GM18499 (cell line): Measurements from ENCODE around the gene NEMP1.
"Not testable (repeated sequence)": the region's sequence is repeated elsewhere in the genome, so short reads cannot be mapped to it uniquely, and the experiment has no call there.

Experiments used
- ATAC-seq: cut with Tn5 transposase; IDR thresholded peaks from one replicate; pipeline ENCODE4 v1.9.1; 2021; ENCODE audit warnings: moderate number of reproducible peaks; ENCODE audit not compliant: insufficient read depth, unreplicated experiment

Gene NEMP1

DNA sequence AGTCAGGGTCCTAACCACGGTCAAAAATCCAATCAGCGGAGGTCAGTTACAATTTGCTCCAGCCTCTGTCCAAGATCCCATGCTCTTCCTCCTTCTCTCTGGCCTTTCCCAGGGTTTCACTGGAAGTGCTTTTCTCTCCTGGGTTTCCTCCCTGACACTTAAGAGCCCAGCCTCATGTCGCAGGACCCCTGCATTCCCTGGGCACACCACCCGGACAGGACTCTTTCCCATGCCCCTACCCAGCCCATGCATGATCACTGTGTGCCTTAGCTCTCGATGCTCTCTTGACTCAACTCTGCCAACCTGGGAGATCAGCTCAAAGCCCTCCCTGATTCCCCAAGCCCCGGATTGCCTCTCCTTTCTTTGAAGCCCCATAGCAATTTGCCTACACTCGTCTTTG, 46.8 kb downstream of the NEMP1 start:
- ATAC-seq, result no peak

DNA sequence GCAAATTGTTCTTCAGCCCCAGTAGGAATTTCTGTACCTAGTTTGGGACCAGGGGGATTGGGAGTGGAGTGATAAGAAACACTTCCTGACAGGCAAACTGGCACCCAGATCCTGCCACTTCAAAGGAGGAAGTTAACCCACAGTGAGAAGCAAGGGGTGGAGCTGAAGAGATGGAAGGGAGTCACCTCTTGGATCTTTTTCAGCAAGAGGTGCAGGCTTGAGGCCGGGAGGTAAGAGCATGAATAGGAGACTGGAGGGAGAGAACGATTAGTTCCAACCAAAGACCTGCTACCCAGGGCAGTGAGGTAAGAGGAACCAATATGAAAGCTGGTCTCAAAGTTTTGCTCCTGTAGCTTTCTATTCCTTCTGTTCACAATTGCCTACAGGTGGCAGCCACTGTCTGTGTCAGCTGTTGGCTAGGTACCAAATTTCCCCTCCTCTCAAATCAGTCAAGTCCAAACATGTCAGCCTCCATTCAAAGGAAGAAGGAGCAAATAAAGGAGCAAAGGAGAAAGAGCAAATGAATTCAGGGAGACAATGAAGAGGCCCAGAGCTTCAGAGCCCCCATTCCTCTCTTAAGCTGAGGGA, 47.4 kb downstream of the NEMP1 start:
- no peak for ATAC-seq

DNA sequence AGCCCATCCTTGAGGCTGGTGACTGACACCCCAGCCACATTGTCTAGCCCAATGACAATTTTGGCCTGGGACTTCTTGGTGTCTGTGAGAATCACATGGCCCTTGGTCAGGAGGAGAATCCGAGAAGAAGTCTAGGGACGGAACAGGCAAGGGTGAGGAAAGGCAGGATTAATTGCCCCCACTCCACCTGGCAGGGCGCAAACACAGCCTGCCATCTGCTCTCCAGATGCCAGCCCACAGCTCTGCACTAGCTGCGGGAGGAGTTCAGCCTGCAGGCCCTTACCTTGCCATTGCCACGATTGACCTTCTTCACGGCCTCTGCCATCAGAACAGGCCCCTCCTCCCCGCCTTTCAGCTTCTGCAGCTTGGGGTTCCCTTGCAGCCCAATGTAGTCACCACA, 49.1 kb downstream of the NEMP1 start:
- no peak for ATAC-seq

DNA sequence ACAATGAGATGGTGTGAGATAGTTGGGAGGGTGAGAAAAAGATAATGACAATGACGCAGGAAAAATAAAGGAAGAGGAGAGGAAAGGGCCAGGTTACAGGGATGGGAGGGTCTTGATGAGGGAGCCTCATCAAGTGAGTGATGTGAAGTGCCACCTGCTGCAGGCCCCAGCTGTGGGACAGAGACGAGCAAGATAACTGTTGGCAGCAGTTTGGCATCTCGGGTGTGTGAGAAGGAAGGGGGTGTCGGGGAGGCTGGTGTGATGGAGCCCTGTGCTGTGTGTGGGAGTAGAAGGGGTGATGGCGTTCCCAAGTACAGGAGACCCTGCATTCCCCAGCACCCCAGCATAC, 50.8 kb downstream of the NEMP1 start:
- ATAC-seq, result no peak

DNA sequence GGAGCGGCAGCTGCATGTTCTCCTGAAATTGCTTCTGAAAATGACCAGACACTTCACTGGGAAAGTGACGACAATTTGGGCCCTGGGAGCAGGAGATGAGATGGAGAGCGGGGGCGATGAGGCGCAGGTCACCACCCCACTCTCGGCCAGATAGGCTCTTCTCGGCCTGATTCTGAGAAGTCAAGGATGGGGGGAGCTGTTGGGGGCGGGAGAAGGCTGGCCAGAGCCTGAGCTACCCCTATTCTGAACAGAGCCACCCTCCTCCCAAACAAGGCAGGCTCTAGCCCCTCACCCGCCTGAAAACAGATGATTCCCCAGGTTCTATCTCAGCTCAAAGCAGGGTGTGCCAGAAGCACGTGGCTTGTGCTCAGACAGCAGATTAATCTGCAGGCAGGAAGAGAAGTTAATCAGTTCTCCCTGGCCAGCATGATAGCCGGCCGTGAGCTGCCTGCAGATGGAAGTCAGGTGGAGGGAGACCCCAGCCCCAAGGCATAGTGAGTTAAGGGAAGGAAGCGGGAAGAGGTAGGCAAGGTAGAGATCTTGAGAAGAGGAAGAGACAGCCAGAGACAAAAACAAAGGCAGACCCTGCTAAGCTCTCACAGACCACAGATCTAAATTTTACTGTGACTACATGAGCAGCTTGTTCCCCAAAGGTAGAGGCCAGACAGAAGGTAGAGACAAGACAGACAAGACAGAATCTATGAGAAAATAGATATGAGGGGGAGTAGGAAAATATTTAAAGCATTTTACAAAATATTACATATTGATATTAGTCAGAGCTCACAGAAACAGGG, 51.4 kb downstream of the NEMP1 start:
- no peak for ATAC-seq

DNA sequence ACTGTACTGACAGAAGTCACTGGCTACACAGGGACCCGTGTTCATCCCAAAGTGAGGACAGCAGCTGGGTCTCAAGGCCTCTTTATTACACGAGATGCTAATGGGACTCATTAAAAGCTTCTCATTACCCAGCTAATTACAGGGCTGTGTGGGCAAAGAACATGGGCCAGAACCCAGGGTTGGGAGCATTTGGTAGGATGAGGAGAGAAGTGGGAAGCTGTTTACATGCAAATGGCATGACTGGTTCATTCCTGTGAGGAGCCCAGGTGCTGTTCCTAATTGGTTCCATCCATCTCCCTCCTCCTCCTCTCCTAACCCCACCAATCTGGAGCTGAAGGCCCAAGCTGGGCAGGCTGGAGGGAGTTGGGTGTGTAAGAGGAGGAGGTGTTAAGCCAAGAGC, 53.4 kb downstream of the NEMP1 start:
- no peak for ATAC-seq

DNA sequence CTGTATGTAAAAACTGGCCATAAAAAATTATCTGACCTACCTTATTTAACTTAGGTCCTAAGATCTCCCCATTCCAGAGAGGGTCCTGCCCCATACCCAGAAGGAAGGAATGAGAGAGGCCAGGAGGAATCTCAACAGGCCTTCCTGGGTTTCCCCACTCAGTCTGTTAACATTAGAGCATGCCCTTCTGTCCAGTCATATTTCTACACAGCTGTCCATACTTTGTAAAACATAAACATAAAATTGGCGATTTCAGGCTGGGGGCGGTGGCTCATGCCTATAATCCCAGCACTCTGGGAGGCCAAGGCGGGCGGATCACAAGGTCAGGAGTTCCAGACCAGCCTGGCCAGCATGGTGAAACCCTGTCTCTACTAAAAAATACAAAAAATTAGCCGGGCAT, 56.3 kb downstream of the NEMP1 start:
- ATAC-seq, result not testable (repeated sequence)

DNA sequence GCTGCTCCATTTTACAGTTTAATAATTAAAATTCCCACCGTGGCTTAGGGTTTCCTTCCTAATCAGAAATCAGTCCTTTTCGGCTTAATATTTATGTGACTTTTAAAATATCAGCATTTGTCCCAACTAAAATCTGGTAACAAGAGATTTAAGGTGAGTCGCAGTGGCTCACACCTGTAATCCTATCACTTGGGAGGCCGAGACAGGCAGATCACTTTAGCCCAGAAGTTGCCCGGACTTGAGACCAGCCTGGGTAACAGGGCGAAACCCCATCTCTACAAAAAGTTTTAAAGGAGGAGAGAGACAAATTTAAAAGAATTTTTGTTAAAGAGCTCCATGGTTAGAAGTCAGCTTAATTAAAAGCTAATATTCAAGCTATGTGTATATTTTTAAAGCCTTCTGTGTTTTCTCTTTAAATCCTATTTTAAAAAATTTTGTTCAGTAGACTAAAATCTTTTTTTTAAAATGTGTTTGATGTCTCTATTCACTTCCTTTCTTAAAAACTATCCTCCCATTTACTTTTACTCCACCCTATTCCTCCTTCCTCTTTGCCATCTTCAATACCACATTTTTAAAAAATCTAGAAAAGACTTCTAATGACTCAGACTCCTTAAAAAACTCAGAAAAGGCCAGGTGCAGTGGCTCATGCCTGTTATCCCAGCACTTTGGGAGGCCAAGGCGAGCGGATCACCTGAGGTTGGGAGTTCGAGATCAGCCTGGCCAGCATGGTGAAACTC, 58.4 kb downstream of the NEMP1 start:
- ATAC-seq, result no peak

DNA sequence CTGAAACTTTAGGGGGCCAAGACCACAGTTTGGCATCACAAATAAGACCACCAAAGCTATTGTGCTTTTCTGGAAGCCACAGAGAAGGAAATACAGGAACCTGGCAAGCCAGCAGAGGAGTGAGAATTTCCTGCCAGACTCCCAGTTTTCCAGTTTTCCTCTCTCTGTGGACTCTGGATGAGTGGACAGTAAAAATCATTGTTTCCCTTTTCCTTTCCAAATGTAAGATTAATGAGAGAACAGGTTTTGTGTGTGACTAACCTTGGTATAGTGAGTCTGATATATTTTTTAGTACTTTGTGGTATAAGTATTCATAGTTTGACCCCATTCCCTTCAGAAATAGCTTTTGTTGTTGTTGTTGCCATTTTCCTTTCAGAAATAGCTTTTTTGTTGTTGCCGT, 59.7 kb downstream of the NEMP1 start:
- ATAC-seq, result no peak

DNA sequence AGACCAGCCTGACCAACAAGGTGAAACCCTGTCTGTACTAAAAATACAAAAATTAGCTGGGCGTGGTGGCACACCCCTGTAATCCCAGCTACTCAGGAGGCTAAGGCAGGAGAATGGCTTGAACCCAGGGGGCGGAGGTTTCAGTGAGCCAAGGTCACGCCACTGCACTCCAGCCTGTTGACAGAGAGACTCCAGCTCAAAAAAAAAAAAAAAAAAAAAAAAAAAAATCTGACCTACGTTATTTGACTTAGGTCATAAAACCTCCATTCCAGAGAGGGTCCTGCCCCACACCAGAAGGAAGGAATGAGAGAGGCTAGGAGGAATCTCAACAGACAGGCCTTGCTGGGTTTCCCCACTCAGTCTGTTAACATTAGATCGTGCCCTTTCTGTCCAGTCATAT, 60.2 kb downstream of the NEMP1 start:
- ATAC-seq, result not testable (repeated sequence)

DNA sequence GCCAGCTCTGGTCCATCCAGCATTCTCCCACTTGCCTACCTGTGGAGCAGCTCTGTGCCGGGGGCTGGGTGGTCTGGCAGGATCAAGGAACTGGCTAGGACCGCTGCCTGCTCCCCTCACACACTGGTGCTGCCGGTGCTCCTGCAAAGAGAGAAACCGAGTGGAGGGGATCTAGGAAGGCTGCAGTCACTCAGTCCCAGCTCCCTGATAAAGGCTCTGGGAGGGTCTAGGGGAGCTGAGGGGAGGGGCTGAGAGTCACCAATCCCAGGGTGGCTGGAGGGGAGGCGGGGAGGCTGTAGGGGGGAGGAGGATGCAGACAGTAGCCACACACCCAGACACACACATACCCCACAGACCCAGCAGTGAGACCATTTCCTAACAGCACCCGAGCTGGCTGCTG, 62.2 kb downstream of the NEMP1 start, which contains the start of gene TAC3:
Gene TAC3 (minus strand): TSS at position 182 of the 400 bp plus-strand sequence. CDS start 732 bp downstream, outside the sequence.
- no peak for ATAC-seq

DNA sequence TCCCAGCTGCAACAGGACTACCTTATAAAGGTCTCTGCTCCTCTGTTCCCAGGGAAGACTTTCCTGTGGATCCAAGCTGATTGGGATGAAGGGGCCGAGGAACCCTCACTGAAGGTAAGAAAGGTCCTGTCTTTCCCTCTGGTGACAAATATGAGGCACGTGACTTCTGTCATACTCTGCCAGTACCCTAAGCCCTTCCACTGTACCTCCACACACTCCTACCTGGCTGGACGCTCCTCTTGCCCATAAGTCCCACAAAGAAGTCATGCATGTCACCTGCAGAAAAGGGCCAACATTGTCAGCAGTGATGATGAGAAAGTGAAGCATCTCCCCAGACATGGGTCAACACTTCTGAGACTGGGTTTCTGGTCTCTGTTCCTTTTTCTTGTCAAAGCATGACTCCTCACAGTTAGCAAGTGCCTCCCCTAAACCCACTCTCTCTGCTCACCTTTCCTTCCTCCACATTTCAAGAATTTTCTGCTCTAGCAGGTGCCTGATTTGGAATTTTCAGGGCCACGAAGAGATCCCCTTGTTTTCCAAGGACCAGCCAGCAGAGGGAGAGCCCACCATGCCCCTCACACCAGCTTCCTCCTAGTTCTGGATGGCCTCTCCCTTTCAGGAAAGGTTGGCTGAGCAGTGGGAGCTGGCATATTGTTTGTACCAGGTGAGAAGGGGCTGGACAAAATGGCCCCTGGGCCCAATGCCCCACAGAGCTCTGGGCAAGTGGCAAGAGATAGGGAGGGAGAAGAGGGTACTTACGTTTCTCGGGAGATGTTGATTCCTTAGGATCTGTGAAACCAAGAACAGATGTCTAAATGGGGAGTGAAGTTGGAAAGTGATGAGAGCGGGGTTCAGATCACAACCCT, 65.8 kb downstream of the NEMP1 start:
- peak; percentile 61 for ATAC-seq

DNA sequence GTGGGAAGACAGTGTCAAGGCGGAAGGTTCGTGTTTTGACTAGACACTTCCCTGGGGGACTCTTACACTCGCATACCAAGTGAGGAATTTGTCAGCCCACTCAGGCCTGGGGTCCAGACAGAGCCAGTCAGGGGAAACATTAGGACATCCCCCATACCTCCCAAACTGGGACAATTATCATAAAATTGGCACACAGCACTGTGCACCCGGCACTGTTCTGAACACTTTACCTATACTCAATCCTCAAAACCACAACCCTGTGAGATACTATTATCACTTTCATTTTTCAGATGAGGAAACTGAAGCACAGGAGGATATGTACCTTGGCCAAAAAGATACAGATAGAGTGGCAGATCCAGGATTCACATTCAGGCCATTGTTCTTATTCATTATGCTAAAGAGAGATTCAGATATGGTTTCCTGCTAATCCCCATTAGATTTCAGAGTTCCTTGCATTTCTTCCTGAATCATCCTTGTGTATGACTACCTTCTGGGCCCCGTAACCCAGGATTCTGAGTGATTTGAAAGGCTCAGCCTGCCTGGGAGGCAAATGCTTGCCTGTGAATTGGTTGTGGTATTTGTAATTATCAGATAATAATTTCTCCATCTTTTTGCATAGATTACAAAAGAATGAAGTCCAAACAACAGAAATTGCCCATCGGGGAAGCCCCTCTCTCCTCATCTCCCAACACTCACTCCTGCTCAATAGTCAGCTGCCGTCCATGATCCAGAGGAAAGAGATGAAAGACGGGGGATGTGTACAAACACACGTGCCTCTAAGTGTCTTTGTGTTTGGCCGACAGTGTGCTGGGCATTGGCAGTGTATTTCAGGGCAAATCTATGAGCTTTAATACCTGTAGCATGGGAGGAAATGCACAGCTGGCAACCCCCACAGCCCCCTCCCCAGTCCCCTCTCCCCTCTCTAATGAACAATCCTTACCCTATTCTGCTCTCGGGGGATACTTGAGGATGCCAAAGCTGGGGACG, 66.9 kb downstream of the NEMP1 start:
- no peak for ATAC-seq

DNA sequence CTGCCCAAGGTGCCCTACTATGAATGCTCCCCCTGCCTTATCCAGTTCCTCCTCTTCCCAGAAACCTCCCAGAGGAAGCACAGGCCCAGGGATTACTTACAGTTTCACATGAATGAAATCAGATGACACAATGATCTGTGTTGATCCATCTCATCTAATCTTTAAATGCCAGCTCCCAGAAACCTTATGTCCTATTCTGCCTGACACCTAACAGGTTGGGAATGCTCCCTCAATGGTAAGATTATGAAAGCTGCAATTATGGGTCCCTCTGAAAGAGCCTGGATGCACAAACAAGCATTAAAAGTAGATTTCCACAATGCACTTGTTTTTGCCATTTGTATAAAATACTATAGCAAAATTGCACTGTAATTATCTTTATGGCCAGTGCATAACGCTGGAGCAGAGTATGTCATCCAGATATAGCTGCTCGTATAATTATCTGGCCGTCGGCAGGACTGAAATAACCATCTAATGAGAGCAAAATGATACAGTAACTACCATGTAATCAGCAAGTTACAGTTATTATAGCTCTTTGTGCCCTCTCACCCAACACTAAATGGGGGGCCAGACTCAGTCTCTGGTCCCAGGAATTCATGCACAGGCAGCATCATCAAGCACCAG, 67.9 kb downstream of the NEMP1 start:
- no peak for ATAC-seq

DNA sequence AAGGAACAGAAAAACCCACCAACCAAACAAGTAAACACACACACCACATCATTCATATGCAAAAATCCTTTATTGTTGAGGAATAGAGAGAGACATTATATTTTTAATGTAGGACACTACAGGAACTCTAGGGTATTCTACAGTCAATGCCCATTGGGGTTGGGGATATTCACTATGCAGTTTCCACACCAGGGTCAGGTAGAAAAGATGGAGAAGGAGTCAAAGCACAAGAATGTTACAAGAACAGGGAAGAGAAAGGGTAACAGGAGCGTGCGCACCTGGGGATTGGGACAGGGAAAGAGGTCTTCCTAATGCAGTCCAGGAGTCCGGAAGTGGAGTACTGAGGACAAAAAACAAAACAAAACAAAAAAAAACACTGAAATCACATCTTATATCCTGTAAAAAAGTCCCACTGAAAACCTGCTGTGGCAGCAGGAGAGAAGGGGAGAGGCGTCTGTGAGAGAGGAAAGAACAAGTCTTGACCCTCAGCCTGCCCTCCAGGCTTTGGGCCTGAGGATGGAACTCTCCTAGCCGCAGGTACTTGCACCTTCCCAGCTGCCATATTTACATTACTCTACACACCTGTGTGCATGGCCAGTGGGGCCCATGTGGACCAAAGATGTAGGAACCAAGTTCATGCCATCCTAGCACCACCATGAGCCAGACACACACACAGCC, 68.5 kb downstream of the NEMP1 start:
- no peak for ATAC-seq

DNA sequence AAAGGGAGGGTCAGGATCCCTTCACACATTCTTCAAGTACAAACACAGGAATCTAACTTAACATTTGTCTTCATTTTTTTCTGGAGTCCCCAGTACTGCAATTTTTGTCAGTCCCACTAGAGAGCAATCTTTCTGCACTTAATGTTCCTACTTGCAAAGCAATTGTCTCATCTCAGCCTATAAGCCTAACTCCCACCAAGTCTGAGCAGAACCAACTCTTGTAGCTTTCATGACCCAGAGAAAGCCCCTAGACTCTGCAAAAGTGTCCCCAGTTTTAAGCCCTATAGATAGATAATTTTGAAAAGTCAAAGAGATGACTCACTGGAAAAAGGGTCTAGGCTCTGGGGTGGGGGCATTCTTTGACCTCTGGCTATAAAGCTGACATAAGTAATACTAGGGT, 70.4 kb downstream of the NEMP1 start:
- ATAC-seq, result no peak

DNA sequence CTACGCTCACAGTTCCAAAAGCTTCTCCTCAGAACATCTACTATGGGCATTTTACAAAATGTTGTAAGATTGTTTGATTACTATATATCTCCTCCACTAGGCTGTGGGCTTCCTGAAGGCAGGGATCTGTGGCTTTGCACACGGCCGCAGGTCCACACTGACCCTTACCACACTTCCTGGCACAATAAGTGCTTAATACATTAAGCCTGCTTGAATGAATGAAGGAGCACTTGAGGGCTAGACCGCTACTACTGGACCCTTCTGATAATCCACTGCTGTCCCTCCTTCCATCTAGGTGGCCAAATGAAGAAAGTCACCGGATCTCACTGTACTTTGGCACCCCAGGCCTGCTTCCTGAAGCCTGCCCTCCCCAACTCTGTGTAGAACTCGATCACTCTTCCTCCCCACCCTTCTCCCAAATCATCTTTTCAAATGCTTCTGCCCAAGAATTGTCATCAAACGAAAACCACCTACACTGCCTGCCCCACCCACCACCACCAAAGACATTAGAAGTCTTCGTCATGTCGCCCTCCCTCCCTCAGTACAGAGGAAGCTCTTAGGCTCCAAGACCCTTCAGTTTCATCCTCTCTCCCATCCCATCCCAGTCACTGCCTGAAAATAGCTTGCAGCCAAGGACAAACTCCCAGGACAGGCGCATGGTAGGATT, 71.6 kb downstream of the NEMP1 start:
- ATAC-seq, result no peak
